Body of pancreas (tissue), 4 donors: ENCODE measurements around the gene PRR5L. TPM values are rescaled to one million over a fixed set of nuclear protein-coding genes. Genes with fewer than 3 reads are reported as not detected.

Experiments
- ATAC-seq: fragments of 150-250 bp; one replicate; pipeline ENCODE4 v1.9.1; 2016
- DNase-seq, 4 donors: peaks; one replicate each; pipeline ENCODE4 v3.0.0-alpha.2; 2019
- H3K27ac ChIP-seq, 4 donors: fragments of 200-600 bp; sonication (generic); 1 replicate in 3 of 4; 2 replicates in 1 of 4; pipeline versions ENCODE4 v1.5.1 to v1.6.1; 2016 to 2019; ENCODE audit warnings: mild to moderate bottlenecking in 1 of 4, mixed read lengths in 1 of 4, moderate library complexity in 1 of 4
- H3K27me3 ChIP-seq, 2 donors: fragments of 200-600 bp; sonication (generic); one replicate each; pipeline ENCODE4 v1.6.0; 2016; ENCODE audit warnings: mild to moderate bottlenecking in 1 of 2
- H3K36me3 ChIP-seq, 2 donors: fragments of 200-600 bp; sonication (generic); replicated peaks in 1 of 2; 2 replicates each; pipeline ENCODE4 v1.5.1; 2016; ENCODE audit warnings: low read depth in 2 of 2; ENCODE audit not compliant: insufficient read depth in 1 of 2
- H3K4me1 ChIP-seq: fragments of 200-600 bp; sonication (generic); one replicate; pipeline ENCODE4 v1.6.0; 2016
- H3K4me3 ChIP-seq, 2 donors: fragments of 200-600 bp; sonication (generic); 1 replicate in 1 of 2; 2 replicates in 1 of 2; pipeline ENCODE4 v1.5.1; 2016 to 2019
- H3K9me3 ChIP-seq, 3 donors: fragments of 200-600 bp; sonication (generic); 1 replicate in 2 of 3; 2 replicates in 1 of 3; pipeline ENCODE4 v1.5.1; 2016
- POLR2A ChIP-seq, 3 donors: fragments of 450-650 bp; IDR thresholded peaks; one replicate each; pipeline ENCODE4 v1.6.1; 2016; ENCODE audit warnings: antibody characterized with exemption in 3 of 3, mild to moderate bottlenecking in 2 of 3
- WGBS, 2 donors: methylation state at CpG; one replicate each; pipeline ENCODE4 v1.1.5; 2017; 5-methylcytosine and 5-hydroxymethylcytosine counted together
- intact Hi-C: fragments of 100-400 bp; cut with DNase I; formaldehyde crosslinking; loops from one replicate; pipeline ENCODE4 v1.15.1; 2023
- total RNA-seq, 2 donors: library from RNA; depleted of rRNA; stranded (reverse); fragments of >200 nt; gene quantifications; one replicate each; pipeline ENCODE4 v1.1.0, GENCODE V29; 2016
- TF ChIP-seq, protein P1 (sequence below), 7 experiments: fragments of 450-650 bp in 4 of 7; fragments of 200-600 bp in 3 of 7; sonication (generic) in 3 of 7; IDR thresholded peaks; one replicate each; pipeline ENCODE4 v1.5.1; 2016 to 2019; ENCODE audit warnings: antibody characterized with exemption in 7 of 7

The PRR5L gene
- total RNA-seq, 2 donors from 2014 or later = 2.6 to 3.0 TPM

DNA sequence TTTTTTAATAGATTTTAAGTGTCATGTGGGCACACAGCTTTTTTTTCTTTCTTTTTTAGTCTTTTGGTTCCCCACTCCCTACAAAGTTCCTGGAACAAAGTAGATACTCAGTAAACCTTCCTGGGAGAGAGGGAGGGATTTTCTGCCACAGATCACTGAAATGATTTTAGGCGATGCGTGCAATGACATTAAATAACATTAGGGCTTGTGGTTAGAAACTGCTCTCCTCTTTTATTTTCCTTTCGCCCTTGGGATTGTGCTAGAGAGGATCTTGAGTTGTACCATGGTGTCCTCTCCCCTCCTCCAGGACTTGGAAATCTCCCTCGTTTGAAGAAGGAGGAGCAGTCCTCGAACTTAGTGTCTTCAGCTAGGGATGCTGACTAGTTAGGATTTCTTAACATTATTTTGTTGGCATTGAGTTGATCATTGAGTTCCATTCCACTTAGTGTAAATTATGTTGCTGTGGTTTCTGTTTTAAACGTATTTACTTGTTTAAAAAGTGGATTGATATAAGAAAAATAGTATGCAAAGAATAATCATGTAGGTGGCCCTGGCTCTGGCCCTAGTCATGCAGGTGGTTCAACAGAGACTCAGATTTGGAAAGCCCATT lies 125.6 kb downstream of the PRR5L start:
- no peak overlapping the region for H3K4me3 ChIP-seq
- no peak overlapping the region for H3K27ac ChIP-seq
- H3K4me1 ChIP-seq = peaks cover 4% of the 10 kb centered on the region
- DNase-seq (no peak), ATAC-seq (no peak)
- intact Hi-C loops = no loop called here
- 64 to 68% methylated on average over 6 of the region's 6 CpGs for WGBS, 2 donors
- no peaks in the 10 kb centered on the region for H3K9me3 ChIP-seq
- no peaks in the 10 kb centered on the region for H3K27me3 ChIP-seq
- H3K36me3 ChIP-seq = no peaks in the 10 kb centered on the region
- TF ChIP-seq, protein P1, sequence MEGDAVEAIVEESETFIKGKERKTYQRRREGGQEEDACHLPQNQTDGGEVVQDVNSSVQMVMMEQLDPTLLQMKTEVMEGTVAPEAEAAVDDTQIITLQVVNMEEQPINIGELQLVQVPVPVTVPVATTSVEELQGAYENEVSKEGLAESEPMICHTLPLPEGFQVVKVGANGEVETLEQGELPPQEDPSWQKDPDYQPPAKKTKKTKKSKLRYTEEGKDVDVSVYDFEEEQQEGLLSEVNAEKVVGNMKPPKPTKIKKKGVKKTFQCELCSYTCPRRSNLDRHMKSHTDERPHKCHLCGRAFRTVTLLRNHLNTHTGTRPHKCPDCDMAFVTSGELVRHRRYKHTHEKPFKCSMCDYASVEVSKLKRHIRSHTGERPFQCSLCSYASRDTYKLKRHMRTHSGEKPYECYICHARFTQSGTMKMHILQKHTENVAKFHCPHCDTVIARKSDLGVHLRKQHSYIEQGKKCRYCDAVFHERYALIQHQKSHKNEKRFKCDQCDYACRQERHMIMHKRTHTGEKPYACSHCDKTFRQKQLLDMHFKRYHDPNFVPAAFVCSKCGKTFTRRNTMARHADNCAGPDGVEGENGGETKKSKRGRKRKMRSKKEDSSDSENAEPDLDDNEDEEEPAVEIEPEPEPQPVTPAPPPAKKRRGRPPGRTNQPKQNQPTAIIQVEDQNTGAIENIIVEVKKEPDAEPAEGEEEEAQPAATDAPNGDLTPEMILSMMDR (IDR thresholded peaks at IDR 0.05) = no peak
- no peak for TF ChIP-seq POLR2A (IDR thresholded peaks at IDR 0.05)

GRCh38 chr11:36425561-36426081 lies 129.5 kb downstream of the PRR5L start:
- TF ChIP-seq, protein P1 (IDR thresholded peaks at IDR 0.05) = no peak
- no peak for TF ChIP-seq POLR2A (IDR thresholded peaks at IDR 0.05)
- H3K27ac ChIP-seq = no peak overlapping the region
- no peaks in the 10 kb centered on the region for H3K36me3 ChIP-seq
- no peaks in the 10 kb centered on the region for H3K27me3 ChIP-seq
- WGBS, 2 donors = 56 to 64% methylated on average over 6 of the region's 6 CpGs
- no peak overlapping the region for H3K4me3 ChIP-seq
- H3K9me3 ChIP-seq = no peaks in the 10 kb centered on the region
- DNase-seq = no peak
- intact Hi-C loops = no loop called here
- ATAC-seq = no peak
- peaks cover 4% of the 10 kb centered on the region for H3K4me1 ChIP-seq

DNA sequence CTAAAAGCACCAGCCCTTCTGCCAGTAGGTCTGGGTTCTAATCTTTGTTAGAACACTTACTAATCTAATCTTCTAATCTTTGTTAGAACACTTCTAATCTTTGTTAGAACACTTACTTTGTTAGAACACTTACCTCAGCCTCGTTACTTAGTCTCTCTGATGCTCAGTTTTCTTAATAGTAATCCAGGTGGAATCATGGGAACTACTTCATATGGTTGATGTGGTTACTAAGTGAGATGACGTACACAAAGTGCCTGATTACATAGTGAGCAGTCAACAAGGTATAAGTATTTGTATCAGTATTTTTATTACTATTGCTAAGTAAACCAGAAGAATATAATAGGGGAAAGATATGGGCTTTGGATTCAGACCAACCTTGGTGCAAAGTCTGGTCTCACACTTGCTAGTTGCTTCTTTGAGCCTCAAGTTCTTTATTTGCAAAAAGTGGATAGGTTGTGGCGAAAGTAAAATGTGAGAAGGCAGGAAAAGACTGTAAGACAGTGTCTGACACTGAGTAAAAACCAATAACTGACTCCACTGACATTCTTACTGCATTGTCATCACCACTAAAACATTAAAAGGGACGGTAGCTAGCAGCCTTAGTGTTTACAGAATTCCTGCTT lies 130.2 kb downstream of the PRR5L start:
- H3K36me3 ChIP-seq = no peaks in the 10 kb centered on the region
- DNase-seq (no peak), ATAC-seq (no peak)
- no peaks in the 10 kb centered on the region for H3K4me1 ChIP-seq
- intact Hi-C loops = no loop called here
- H3K4me3 ChIP-seq = no peak overlapping the region
- H3K9me3 ChIP-seq = no peaks in the 10 kb centered on the region
- 66 to 74% methylated on average over 4 of the region's 4 CpGs for WGBS, 2 donors
- TF ChIP-seq, protein P1 (IDR thresholded peaks at IDR 0.05) = no peak
- no peak for TF ChIP-seq POLR2A (IDR thresholded peaks at IDR 0.05)
- H3K27ac ChIP-seq = no peak overlapping the region
- no peaks in the 10 kb centered on the region for H3K27me3 ChIP-seq

DNA sequence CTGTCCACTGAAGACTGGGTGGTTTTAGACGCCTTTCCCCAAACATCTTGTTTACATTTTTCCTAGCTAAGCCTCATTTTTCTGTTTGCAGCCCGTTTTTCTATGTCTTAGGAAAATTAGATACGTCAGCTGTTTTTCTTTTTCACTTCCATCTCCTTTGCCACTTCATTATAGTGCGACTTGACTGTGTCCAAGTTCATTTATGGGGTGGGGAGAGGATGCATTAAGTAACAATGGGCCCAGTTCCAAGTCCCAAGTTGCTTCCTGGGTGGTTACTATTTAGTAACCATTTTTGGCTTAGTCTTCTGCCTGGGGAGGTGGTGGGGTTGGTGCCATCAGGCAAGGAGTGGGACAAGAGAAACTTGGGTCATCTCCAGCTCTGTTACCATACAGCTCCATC lies 131.0 kb downstream of the PRR5L start:
- H3K4me1 ChIP-seq = no peaks in the 10 kb centered on the region
- DNase-seq (peak in 1 of 4 donors; percentile 39), ATAC-seq (no peak)
- intact Hi-C loops = no loop called here
- TF ChIP-seq, protein P1 (IDR thresholded peaks at IDR 0.05) = no peak
- TF ChIP-seq POLR2A (IDR thresholded peaks at IDR 0.05) = no peak
- no peak overlapping the region for H3K27ac ChIP-seq
- H3K9me3 ChIP-seq = no peaks in the 10 kb centered on the region
- H3K27me3 ChIP-seq = no peaks in the 10 kb centered on the region
- H3K4me3 ChIP-seq = no peak overlapping the region
- WGBS, 2 donors = 60 to 80% methylated on average over 4 of the region's 4 CpGs
- no peaks in the 10 kb centered on the region for H3K36me3 ChIP-seq
